Tibial nerve (tissue), 3 donors: ENCODE data around the gene NEK2.

ENCODE experiments used
- POLR2A ChIP-seq, 2 donors: fragments of 450-650 bp; IDR thresholded peaks; one replicate each; pipeline ENCODE4 v1.6.1; 2017; ENCODE audit warnings: antibody characterized with exemption in 2 of 2, mild to moderate bottlenecking in 2 of 2, moderate library complexity in 2 of 2
- TF ChIP-seq, protein P1 (sequence below), 5 experiments: fragments of 200-600 bp in 3 of 5; fragments of 450-650 bp in 2 of 5; sonication (generic) in 3 of 5; IDR thresholded peaks; one replicate each; pipeline ENCODE4 v1.5.1; 2016 to 2019; ENCODE audit warnings: antibody characterized with exemption in 5 of 5, mild to moderate bottlenecking in 3 of 5, moderate library complexity in 2 of 5

GRCh38 chr1:211684791-211685190 is 9.4 kb upstream of the NEK2 start:
- TF ChIP-seq, protein P1, sequence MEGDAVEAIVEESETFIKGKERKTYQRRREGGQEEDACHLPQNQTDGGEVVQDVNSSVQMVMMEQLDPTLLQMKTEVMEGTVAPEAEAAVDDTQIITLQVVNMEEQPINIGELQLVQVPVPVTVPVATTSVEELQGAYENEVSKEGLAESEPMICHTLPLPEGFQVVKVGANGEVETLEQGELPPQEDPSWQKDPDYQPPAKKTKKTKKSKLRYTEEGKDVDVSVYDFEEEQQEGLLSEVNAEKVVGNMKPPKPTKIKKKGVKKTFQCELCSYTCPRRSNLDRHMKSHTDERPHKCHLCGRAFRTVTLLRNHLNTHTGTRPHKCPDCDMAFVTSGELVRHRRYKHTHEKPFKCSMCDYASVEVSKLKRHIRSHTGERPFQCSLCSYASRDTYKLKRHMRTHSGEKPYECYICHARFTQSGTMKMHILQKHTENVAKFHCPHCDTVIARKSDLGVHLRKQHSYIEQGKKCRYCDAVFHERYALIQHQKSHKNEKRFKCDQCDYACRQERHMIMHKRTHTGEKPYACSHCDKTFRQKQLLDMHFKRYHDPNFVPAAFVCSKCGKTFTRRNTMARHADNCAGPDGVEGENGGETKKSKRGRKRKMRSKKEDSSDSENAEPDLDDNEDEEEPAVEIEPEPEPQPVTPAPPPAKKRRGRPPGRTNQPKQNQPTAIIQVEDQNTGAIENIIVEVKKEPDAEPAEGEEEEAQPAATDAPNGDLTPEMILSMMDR (IDR thresholded peaks at IDR 0.05): no peak
- TF ChIP-seq POLR2A (IDR thresholded peaks at IDR 0.05): no peak
